SK-N-SH (cell line): ENCODE results near the gene JMJD1C. TPM values are rescaled to one million over a fixed set of nuclear protein-coding genes. Genes with fewer than 3 reads are reported as not detected.

Source experiments
- CTCF ChIA-PET: fragments of 300-600, 350-600 bp; formaldehyde crosslinking; extraction: SDS; loops from one replicate; lab custom pipeline; 2021; lab: Yijun Ruan, JAX
- POLR2A ChIA-PET: fragments of 350-600 bp; sonication (Branson Sonifier 250); formaldehyde crosslinking; extraction: SDS; loops from one replicate; lab custom pipeline; 2020; ENCODE audit warnings: antibody characterized with exemption, inconsistent platforms; lab: Yijun Ruan, JAX
- DNase-seq: peaks from one replicate; pipeline ENCODE4 v3.0.0; 2012
- H2AFZ ChIP-seq: fragments of 200-600 bp; sonication (generic); 2 replicates; pipeline ENCODE4 v1.8.1; 2016; ENCODE audit warnings: antibody characterized with exemption, mild to moderate bottlenecking, low read depth
- H3F3A ChIP-seq: fragments of 200-600 bp; sonication (generic); replicated peaks from 2 replicates; pipeline ENCODE3; 2016; ENCODE audit warnings: antibody characterized with exemption, mild to moderate bottlenecking; ENCODE audit not compliant: insufficient read depth
- H3K27ac ChIP-seq, 2 experiments: fragments of 200-500 bp in 1 of 2; fragments of 200-600 bp in 1 of 2; sonication (Bioruptor generic) in 1 of 2; sonication (generic), shearing (Covaris generic) in 1 of 2; 2 replicates each; pipeline versions ENCODE4 v1.5.1 to v1.6.1; 2014 to 2016; ENCODE audit warnings: low read depth in 2 of 2, inconsistent platforms in 1 of 2, low read length in 1 of 2, mild to moderate bottlenecking in 1 of 2, mixed read lengths in 1 of 2
- H3K27me3 ChIP-seq: fragments of 200-600 bp; sonication (generic), shearing (Covaris generic); 2 replicates; pipeline ENCODE4 v1.6.1; 2016; ENCODE audit warnings: mixed run types; ENCODE audit not compliant: insufficient read depth
- H3K36me3 ChIP-seq, 2 experiments: fragments of 200-500 bp in 1 of 2; fragments of 200-600 bp in 1 of 2; sonication (Bioruptor generic) in 1 of 2; sonication (generic) in 1 of 2; replicated peaks in 1 of 2; 2 replicates each; pipeline versions ENCODE3 to v1.5.1; 2014 to 2016; ENCODE audit warnings: low read length in 1 of 2, mild to moderate bottlenecking in 1 of 2; ENCODE audit not compliant: insufficient read depth in 2 of 2, control insufficient read depth in 1 of 2
- H3K4me1 ChIP-seq, 2 experiments: fragments of 200-500 bp in 1 of 2; fragments of 200-600 bp in 1 of 2; sonication (Bioruptor generic) in 1 of 2; sonication (generic), shearing (Covaris generic) in 1 of 2; 2 replicates each; pipeline versions ENCODE4 v1.5.1 to v1.6.1; 2014 to 2016; ENCODE audit warnings: low read depth in 1 of 2, low read length in 1 of 2, mixed run types in 1 of 2; ENCODE audit not compliant: insufficient read depth in 2 of 2, control insufficient read depth in 1 of 2
- H3K4me2 ChIP-seq: fragments of 200-600 bp; sonication (generic), shearing (Covaris generic); 2 replicates; pipeline ENCODE4 v1.6.1; 2017; ENCODE audit warnings: mixed run types
- H3K4me3 ChIP-seq, 2 experiments: fragments of 200-500 bp in 1 of 2; fragments of 200-600 bp in 1 of 2; sonication (Bioruptor generic) in 1 of 2; sonication (generic), shearing (Covaris generic) in 1 of 2; 2 replicates each; pipeline versions ENCODE4 v1.5.1 to v1.8.1; 2014 to 2016; ENCODE audit warnings: low read depth in 2 of 2, inconsistent platforms in 1 of 2, low read length in 1 of 2, mild to moderate bottlenecking in 1 of 2, mixed read lengths in 1 of 2, moderate library complexity in 1 of 2
- H3K79me2 ChIP-seq: fragments of 200-600 bp; sonication (generic); 2 replicates; pipeline ENCODE4 v1.8.1; 2017; ENCODE audit warnings: mild to moderate bottlenecking; ENCODE audit not compliant: insufficient read depth
- H3K9ac ChIP-seq: fragments of 200-600 bp; sonication (generic); 2 replicates; pipeline ENCODE4 v1.6.1; 2017; ENCODE audit warnings: mixed run types
- H3K9me2 ChIP-seq: fragments of 200-600 bp; sonication (generic); 2 replicates; pipeline ENCODE4 v1.6.1; 2017; ENCODE audit warnings: mixed run types
- H3K9me3 ChIP-seq: fragments of 200-600 bp; sonication (generic); 2 replicates; pipeline ENCODE4 v1.6.1; 2017; ENCODE audit warnings: mixed run types, mild to moderate bottlenecking, moderate library complexity
- H4K20me1 ChIP-seq: fragments of 200-600 bp; sonication (generic); 2 replicates; pipeline ENCODE4 v1.6.1; 2017; ENCODE audit warnings: mild to moderate bottlenecking, mixed run types; ENCODE audit not compliant: insufficient read depth
- CHD2 ChIP-seq: fragments of 150-350 bp; IDR thresholded peaks from 2 replicates; pipeline ENCODE4 v1.6.1; 2018; ENCODE audit warnings: low read length; ENCODE audit not compliant: partially characterized antibody
- CTCF ChIP-seq: fragments of 200-600 bp; sonication (generic); IDR thresholded peaks from 2 replicates; pipeline ENCODE4 v1.6.1; 2017; ENCODE audit warnings: antibody characterized with exemption, mild to moderate bottlenecking, moderate library complexity
- ELF1 ChIP-seq: IDR thresholded peaks from 2 replicates; pipeline ENCODE4 v1.4.0; 2012
- EP300 ChIP-seq, 2 experiments: IDR thresholded peaks; 2 replicates each; pipeline versions ENCODE4 v1.4.0 to v1.6.1; 2012; ENCODE audit warnings: borderline replicate concordance in 1 of 2, low read depth in 1 of 2, low read length in 1 of 2
- EZH2phosphoT487 ChIP-seq: fragments of 200-600 bp; sonication (generic); IDR thresholded peaks from 2 replicates; pipeline ENCODE4 v1.6.1; 2017; ENCODE audit warnings: low read depth, mixed run types, mild to moderate bottlenecking, antibody characterized with exemption, moderate library complexity, borderline replicate concordance
- FOSL2 ChIP-seq: IDR thresholded peaks from 2 replicates; pipeline ENCODE4 v1.4.0; 2012; ENCODE audit warnings: low read depth, mild to moderate bottlenecking, moderate library complexity, borderline replicate concordance
- FOXJ3 ChIP-seq: sonication (generic); formaldehyde crosslinking; IDR thresholded peaks from 2 replicates; pipeline ENCODE4 v1.5.1; 2020; ENCODE audit warnings: mild to moderate bottlenecking, missing genetic modification reagents
- GABPA ChIP-seq: IDR thresholded peaks from 2 replicates; pipeline ENCODE4 v1.4.0; 2012; ENCODE audit warnings: low read depth, mild to moderate bottlenecking
- MAX ChIP-seq: IDR thresholded peaks from 2 replicates; pipeline ENCODE4 v1.4.0; 2012; ENCODE audit warnings: low read depth
- MEF2A ChIP-seq: IDR thresholded peaks from 2 replicates; pipeline ENCODE4 v1.4.0; 2012; ENCODE audit warnings: low read depth, borderline replicate concordance
- MXI1 ChIP-seq: IDR thresholded peaks from 2 replicates; pipeline ENCODE4 v1.6.1; 2012; ENCODE audit warnings: mild to moderate bottlenecking, low read depth, low read length, improper control_type of control experiment
- RAD21 ChIP-seq: IDR thresholded peaks from 2 replicates; pipeline ENCODE4 v1.6.1; 2012; ENCODE audit warnings: mild to moderate bottlenecking, low read length
- RCOR1 ChIP-seq: fragments of 150-350 bp; IDR thresholded peaks from 2 replicates; pipeline ENCODE4 v1.6.1; 2017; ENCODE audit warnings: antibody characterized with exemption, low read length
- SMC3 ChIP-seq: IDR thresholded peaks from 2 replicates; pipeline ENCODE4 v1.6.1; 2012; ENCODE audit warnings: low read depth, low read length, improper control_type of control experiment
- TCF12 ChIP-seq: IDR thresholded peaks from 2 replicates; pipeline ENCODE4 v1.4.0; 2012
- USF1 ChIP-seq: IDR thresholded peaks from 2 replicates; pipeline ENCODE4 v1.4.0; 2012; ENCODE audit warnings: low read depth, borderline replicate concordance
- YY1 ChIP-seq: IDR thresholded peaks from 2 replicates; pipeline ENCODE4 v1.4.0; 2012; ENCODE audit warnings: low read depth, mild to moderate bottlenecking
- WGBS: methylation state at CpG from one replicate; pipeline ENCODE4 v1.1.6; 2017; ENCODE audit warnings: low lambda C conversion rate; 5-methylcytosine and 5-hydroxymethylcytosine counted together
- polyA plus RNA-seq, 3 experiments: library from polyadenylated mRNA; depleted of rRNA; stranded (reverse); fragments of >200 nt; gene quantifications; 2 replicates each; pipeline ENCODE4 v1.2.3, GENCODE V29; 2012
- TF ChIP-seq, protein P1 (sequence below): IDR thresholded peaks from 2 replicates; pipeline ENCODE4 v1.6.1; 2012; ENCODE audit warnings: mild to moderate bottlenecking, low read depth, low read length, moderate library complexity
- TF ChIP-seq, protein P2 (sequence below): IDR thresholded peaks from 2 replicates; pipeline ENCODE4; 2012

JMJD1C gene
- polyA plus RNA-seq, 1 of the 3 experiments (the other 2 are of a cell fraction) = 11.7 TPM

DNA sequence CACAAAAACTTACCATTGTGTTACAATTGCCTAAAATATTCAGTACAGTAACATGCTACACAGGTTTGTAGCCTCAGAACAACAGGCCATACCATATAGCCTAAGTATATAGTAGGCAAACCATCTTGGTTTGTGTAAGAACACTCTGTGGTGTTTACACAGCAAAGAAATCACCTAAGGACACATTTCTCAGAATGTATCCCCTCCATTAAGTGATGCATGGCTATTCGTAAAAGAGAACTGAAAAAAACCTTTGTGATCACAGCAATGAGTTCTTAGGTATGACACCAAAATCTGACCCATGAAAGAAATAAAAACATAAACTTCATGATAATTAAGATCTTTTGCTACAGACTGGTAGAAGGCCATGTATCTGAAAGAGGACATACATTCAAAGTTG, 121.5 kb downstream of the JMJD1C start:
- CTCF ChIA-PET = interaction anchor here (1.0 kb wide), 1 partner anchor 10 kb away, joined by 3 read pairs; no protein-coding TSS in a partner anchor
- H3K4me2 ChIP-seq = no peak overlapping the region
- DNase-seq = no peak
- H3K36me3 ChIP-seq = peaks cover 0 to 10% of the 10 kb centered on the region in 2 experiments
- H3K4me1 ChIP-seq = no peaks in the 10 kb centered on the region
- H4K20me1 ChIP-seq = peaks cover 32% of the 10 kb centered on the region
- no peak overlapping the region for H2AFZ ChIP-seq
- H3K27ac ChIP-seq = no peak overlapping the region
- H3K9ac ChIP-seq = no peak overlapping the region
- H3K79me2 ChIP-seq = peaks cover 91% of the 10 kb centered on the region
- no peak for TF ChIP-seq CTCF
- no peak for TF ChIP-seq USF1
- TF ChIP-seq RCOR1 = no peak
- TF ChIP-seq, protein P1, sequence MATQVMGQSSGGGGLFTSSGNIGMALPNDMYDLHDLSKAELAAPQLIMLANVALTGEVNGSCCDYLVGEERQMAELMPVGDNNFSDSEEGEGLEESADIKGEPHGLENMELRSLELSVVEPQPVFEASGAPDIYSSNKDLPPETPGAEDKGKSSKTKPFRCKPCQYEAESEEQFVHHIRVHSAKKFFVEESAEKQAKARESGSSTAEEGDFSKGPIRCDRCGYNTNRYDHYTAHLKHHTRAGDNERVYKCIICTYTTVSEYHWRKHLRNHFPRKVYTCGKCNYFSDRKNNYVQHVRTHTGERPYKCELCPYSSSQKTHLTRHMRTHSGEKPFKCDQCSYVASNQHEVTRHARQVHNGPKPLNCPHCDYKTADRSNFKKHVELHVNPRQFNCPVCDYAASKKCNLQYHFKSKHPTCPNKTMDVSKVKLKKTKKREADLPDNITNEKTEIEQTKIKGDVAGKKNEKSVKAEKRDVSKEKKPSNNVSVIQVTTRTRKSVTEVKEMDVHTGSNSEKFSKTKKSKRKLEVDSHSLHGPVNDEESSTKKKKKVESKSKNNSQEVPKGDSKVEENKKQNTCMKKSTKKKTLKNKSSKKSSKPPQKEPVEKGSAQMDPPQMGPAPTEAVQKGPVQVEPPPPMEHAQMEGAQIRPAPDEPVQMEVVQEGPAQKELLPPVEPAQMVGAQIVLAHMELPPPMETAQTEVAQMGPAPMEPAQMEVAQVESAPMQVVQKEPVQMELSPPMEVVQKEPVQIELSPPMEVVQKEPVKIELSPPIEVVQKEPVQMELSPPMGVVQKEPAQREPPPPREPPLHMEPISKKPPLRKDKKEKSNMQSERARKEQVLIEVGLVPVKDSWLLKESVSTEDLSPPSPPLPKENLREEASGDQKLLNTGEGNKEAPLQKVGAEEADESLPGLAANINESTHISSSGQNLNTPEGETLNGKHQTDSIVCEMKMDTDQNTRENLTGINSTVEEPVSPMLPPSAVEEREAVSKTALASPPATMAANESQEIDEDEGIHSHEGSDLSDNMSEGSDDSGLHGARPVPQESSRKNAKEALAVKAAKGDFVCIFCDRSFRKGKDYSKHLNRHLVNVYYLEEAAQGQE = no peak
- no peak for TF ChIP-seq TCF12
- no peak for TF ChIP-seq MXI1
- no peak for TF ChIP-seq SMC3
- no peak for TF ChIP-seq ELF1
- TF ChIP-seq, protein P2, sequence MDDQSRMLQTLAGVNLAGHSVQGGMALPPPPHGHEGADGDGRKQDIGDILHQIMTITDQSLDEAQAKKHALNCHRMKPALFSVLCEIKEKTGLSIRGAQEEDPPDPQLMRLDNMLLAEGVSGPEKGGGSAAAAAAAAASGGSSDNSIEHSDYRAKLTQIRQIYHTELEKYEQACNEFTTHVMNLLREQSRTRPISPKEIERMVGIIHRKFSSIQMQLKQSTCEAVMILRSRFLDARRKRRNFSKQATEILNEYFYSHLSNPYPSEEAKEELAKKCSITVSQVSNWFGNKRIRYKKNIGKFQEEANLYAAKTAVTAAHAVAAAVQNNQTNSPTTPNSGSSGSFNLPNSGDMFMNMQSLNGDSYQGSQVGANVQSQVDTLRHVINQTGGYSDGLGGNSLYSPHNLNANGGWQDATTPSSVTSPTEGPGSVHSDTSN = no peak
- no peak for TF ChIP-seq GABPA
- no peak for TF ChIP-seq CHD2
- no peak for TF ChIP-seq EZH2phosphoT487
- no peak for TF ChIP-seq FOXJ3 (CRISPR knock-in tag)
- TF ChIP-seq EP300 (IDR thresholded peaks at IDR 0.05; ENCODE audit: borderline replicate concordance in 1 of 2, low read depth in 1 of 2, low read length in 1 of 2) = no peak
- TF ChIP-seq FOSL2 = no peak
- no peak for TF ChIP-seq YY1
- TF ChIP-seq MAX = no peak
- TF ChIP-seq RAD21 = no peak
- TF ChIP-seq MEF2A = no peak
- TF ChIP-seq, all 33 proteins: peak for 0
- POLR2A ChIA-PET = no interaction called here
- 95% methylated on average over 1 of the region's 1 CpG for WGBS
- Histone ChIP-seq H3K9me3 (no peaks in the 10 kb centered on the region), H3K27me3 (no peaks in the 10 kb centered on the region), H3K9me2 (no peaks in the 10 kb centered on the region), H3K4me3 (no peak overlapping the region), H3F3A (no peaks in the 10 kb centered on the region)
